ENCODE measurements around the gene RIIAD1.

DNA sequence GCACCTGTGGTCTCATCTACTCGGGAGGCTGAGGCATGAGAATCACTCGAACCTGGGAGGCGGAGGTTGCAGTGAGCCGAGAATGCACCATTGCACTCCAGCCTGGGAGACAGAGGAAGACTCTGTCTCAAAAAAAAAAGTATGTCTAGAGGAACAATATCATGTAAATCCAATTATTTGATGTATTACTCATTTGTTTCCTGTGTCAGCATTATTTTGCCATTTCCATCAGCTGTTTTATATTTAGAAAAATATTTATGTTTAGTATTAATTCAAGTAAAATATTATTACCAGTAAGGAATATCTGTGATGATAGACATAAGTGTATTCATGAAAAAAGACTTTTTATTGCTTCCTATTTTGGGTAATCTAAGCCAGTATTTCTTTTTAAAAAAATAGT, 56.0 kb downstream of the RIIAD1 start:
- TF ChIP-seq ZBTB7A (tag by site-specific recombination; IDR thresholded peaks at IDR 0.05; ENCODE audit: low read depth) (no peak), ZNF571 (tag by site-specific recombination; IDR thresholded peaks at IDR 0.05) (no peak), ZNF558 (tag by site-specific recombination; IDR thresholded peaks at IDR 0.05) (no peak), KLF10 (tag by site-specific recombination; IDR thresholded peaks at IDR 0.05) (no peak), ZNF830 (tag by site-specific recombination; IDR thresholded peaks at IDR 0.05; ENCODE audit: low read depth) (no peak), KLF9 (tag by site-specific recombination; IDR thresholded peaks at IDR 0.05; ENCODE audit: low read depth) (no peak), RBAK (tag by site-specific recombination; IDR thresholded peaks at IDR 0.05) (no peak), ZNF549 (tag by site-specific recombination; IDR thresholded peaks at IDR 0.05) (no peak)
- TF ChIP-seq, protein P1, sequence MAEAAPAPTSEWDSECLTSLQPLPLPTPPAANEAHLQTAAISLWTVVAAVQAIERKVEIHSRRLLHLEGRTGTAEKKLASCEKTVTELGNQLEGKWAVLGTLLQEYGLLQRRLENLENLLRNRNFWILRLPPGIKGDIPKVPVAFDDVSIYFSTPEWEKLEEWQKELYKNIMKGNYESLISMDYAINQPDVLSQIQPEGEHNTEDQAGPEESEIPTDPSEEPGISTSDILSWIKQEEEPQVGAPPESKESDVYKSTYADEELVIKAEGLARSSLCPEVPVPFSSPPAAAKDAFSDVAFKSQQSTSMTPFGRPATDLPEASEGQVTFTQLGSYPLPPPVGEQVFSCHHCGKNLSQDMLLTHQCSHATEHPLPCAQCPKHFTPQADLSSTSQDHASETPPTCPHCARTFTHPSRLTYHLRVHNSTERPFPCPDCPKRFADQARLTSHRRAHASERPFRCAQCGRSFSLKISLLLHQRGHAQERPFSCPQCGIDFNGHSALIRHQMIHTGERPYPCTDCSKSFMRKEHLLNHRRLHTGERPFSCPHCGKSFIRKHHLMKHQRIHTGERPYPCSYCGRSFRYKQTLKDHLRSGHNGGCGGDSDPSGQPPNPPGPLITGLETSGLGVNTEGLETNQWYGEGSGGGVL (tag by site-specific recombination; IDR thresholded peaks at IDR 0.05) = no peak
- TF ChIP-seq, protein P2, sequence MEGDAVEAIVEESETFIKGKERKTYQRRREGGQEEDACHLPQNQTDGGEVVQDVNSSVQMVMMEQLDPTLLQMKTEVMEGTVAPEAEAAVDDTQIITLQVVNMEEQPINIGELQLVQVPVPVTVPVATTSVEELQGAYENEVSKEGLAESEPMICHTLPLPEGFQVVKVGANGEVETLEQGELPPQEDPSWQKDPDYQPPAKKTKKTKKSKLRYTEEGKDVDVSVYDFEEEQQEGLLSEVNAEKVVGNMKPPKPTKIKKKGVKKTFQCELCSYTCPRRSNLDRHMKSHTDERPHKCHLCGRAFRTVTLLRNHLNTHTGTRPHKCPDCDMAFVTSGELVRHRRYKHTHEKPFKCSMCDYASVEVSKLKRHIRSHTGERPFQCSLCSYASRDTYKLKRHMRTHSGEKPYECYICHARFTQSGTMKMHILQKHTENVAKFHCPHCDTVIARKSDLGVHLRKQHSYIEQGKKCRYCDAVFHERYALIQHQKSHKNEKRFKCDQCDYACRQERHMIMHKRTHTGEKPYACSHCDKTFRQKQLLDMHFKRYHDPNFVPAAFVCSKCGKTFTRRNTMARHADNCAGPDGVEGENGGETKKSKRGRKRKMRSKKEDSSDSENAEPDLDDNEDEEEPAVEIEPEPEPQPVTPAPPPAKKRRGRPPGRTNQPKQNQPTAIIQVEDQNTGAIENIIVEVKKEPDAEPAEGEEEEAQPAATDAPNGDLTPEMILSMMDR (tag by site-specific recombination; IDR thresholded peaks at IDR 0.05) = no peak
- TF ChIP-seq, protein P3, sequence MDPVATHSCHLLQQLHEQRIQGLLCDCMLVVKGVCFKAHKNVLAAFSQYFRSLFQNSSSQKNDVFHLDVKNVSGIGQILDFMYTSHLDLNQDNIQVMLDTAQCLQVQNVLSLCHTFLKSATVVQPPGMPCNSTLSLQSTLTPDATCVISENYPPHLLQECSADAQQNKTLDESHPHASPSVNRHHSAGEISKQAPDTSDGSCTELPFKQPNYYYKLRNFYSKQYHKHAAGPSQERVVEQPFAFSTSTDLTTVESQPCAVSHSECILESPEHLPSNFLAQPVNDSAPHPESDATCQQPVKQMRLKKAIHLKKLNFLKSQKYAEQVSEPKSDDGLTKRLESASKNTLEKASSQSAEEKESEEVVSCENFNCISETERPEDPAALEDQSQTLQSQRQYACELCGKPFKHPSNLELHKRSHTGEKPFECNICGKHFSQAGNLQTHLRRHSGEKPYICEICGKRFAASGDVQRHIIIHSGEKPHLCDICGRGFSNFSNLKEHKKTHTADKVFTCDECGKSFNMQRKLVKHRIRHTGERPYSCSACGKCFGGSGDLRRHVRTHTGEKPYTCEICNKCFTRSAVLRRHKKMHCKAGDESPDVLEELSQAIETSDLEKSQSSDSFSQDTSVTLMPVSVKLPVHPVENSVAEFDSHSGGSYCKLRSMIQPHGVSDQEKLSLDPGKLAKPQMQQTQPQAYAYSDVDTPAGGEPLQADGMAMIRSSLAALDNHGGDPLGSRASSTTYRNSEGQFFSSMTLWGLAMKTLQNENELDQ (tag by site-specific recombination; IDR thresholded peaks at IDR 0.05; ENCODE audit: low read depth) = no peak
